ENCODE data around the gene PSG4.
"Not testable (repeated sequence)": the region's sequence is repeated elsewhere in the genome, so short reads cannot be mapped to it uniquely, and the experiment has no call there.

PSG4 gene

DNA sequence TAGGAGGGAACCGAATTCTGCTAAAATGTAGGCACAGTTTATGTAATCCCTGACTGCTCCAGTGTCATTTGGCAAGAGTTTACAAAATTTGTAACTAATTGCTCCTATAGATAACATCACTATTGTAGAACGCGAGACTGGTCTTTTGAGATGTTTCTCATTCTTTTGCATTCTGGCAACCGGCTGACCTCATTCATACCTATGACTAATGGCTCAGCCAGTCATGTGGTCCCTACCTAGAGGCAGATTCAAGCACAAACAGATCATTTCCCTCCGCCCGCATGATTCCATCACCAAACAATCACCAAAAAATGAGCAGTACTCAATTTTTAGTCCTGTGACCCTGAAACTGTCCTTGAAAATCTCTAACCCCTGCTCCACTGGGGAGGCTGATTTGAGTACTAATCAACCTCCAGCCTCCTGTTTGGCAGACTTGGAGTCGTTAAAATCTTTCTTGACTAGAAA, 4.1 kb downstream of the PSG4 start:
- not testable (repeated sequence) for H3K4me3 ChIP-seq
- H3K27ac ChIP-seq, result peak overlapping the region in 14 of 21 experiments; percentile 20 to 75 (median 54)

DNA sequence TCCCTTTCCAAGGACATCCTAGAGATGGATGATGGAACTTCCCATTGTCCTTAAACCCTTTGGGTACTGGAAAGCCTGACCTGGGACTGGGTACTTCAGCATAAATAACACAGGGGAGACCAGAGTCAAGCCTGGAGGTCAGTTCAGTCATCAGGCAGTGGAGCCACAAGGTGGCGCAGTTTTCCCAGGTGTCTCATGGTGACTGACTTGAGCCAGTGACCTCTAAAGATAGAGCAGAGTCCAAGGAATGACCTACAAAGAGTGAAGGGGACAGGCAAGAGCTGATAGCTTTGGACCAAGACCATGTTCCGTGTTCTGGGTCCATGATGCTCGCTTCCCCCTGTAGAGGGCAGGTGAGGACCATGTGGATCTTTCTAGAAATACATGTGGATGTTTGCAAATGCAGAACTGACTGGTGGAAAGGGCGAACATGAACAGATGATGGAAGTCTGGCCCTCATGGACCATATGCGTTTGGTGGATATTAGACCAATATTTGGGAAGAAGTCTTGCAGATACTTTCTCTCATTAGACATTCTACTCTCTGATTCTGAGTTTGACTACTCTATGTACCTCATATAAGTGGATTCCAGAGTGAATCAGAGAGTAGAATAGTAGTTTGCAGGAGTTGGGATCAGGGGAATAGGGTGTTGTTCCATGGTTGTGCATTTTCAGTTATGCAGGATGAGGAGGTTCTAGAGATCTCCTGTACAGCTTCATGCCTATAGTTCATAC, 6.6 kb downstream of the PSG4 start:
- not testable (repeated sequence) for H3K27ac ChIP-seq, H3K4me3 ChIP-seq

DNA sequence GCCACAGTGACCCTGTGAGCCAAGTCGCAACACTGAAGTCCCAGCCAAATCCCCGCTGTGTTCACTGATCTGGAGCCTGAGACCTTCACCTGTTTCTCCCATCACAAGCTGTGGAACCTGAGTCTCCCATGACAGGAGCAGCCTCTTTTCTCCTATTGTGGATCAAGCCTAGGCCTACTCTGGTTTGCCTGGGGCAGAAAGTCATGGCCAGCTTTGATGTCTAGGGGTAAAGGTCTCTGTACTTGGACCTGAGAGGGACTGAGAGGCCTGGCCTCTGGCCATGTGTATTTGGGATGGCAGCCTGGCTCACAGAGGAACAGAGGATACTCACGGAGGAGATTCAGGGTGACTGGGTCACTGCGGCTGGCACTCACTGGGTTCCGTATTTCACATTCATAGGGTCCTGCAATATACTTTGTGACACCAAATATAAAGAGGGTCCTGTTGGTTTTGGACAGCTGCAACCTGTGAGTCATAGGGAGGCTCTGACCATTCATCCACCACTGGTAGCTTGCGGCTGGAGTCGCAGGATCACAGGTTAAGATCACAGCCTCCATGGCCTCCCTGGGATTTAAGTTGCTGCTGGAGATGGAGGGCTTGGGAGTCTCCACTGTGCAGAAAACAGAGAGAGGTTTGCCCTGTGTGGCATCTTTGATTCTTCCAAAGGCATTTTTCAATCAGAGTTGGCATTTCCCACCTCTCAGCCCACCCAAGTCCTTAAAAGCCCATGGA, 7.6 kb downstream of the PSG4 start:
- not testable (repeated sequence) for H3K4me3 ChIP-seq, H3K27ac ChIP-seq

DNA sequence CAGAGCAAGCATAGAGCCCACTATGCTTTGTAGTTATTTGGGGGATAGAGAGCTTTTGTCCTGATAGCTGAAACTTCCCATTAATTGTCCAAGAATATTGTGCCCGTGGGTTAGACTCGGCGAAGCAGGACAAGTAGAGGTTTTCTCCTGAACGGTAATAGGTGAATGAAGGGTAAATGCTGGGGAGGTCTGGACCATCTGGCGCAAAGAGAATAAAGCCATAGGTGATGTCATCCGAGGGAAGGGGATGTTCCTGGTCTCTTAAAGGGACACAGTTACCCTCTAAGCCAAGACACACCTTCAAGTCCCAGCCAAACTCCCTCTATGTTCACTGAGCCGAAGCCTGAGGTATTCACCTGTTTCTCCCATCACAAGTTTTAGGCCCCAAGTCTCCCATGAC, 11.0 kb downstream of the PSG4 start:
- not testable (repeated sequence) for H3K27ac ChIP-seq, H3K4me3 ChIP-seq

DNA sequence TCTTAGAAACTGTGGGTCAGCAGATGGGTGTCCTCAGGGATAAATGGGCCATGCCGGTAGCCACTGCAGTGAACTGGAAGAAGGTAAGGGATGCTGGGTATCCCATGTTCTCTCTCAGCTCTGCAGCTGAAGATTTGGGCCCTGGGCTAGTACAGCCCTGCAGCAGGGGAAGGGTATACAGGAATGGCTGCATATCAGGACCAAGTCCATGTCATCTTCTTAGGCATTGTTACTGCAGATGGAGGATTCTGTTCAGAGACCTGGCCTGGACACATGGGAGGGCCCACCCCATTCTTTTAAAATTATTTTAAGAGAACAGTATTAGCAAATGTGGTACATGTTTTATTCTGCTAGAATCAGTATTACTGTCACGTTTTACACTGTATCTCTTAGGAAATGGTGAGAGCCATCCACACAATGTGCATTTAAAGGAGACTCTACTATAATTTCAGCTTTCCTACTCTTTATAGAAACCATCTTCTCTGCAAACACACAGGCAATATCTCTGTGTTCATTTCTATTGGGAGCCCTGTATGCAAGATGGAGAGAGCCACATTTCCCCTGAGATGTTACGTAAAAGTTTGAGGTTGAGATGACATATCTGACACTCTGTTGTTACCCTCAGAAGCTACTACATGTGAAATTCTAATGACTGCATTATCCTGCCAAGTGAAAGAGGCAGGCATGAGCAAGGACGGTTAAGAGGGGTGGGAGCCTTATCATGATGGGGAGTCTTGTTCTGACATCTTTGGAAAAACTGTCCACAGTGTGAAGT, 12.9 kb downstream of the PSG4 start:
- H3K4me3 ChIP-seq, H3K27ac ChIP-seq: not testable (repeated sequence)

DNA sequence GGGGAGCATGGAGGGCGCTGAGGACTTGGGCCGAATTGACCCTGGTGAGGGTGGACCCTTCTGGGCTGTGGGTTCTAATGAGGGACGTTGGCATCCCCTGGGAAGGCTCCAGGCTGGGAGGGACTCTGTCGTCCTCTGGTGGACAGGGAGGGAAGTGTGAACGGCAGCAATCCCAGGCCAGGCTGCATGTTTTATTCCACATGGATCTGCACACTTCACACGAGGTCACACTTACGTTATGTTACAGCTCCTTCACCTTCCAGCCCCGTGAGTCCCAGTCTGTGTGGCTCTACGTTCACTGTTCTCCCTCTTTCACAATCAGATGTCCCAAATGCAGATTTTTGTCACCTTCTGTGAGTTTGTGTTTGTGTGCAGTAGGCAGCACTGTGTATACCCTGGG, 17.3 kb downstream of the PSG4 start:
- not testable (repeated sequence) for H3K27ac ChIP-seq, H3K4me3 ChIP-seq

DNA sequence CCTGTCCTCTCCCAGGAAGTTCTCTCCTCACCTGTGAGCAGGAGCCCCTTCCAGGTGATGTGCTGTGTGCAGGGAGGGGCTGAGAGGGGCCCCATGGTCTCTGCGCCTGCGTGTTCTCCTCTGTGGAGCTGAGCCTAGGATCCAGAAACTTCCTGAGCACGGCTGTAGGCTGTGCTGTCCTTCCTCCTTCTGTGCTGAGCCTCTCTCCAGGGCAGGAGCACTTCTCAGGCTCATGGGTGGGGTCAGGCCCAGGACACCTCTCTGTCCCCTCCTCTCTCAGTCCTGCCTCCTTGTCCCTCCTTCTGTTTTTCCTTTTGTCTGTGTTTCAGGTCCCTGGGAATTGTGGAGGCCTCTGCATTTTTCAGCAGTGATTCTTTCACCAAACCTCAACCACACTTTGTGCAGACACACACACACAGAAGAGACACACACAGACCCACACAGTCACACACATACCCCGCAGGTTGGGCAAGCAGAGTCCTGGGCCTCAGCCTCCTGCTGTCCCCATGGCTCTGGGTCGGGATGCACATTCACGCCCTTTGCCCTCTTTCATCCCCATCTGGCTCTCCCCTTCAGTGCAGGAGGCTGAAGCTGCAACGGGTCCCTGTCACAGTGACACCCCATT, 19.0 kb downstream of the PSG4 start, which contains the start of gene PSG5:
Gene PSG5, minus strand, starts transcription at position 226 of the 625 bp plus-strand sequence. Its CDS starts 131 bp downstream, at position 95.
- not testable (repeated sequence) for H3K27ac ChIP-seq, H3K4me3 ChIP-seq

DNA sequence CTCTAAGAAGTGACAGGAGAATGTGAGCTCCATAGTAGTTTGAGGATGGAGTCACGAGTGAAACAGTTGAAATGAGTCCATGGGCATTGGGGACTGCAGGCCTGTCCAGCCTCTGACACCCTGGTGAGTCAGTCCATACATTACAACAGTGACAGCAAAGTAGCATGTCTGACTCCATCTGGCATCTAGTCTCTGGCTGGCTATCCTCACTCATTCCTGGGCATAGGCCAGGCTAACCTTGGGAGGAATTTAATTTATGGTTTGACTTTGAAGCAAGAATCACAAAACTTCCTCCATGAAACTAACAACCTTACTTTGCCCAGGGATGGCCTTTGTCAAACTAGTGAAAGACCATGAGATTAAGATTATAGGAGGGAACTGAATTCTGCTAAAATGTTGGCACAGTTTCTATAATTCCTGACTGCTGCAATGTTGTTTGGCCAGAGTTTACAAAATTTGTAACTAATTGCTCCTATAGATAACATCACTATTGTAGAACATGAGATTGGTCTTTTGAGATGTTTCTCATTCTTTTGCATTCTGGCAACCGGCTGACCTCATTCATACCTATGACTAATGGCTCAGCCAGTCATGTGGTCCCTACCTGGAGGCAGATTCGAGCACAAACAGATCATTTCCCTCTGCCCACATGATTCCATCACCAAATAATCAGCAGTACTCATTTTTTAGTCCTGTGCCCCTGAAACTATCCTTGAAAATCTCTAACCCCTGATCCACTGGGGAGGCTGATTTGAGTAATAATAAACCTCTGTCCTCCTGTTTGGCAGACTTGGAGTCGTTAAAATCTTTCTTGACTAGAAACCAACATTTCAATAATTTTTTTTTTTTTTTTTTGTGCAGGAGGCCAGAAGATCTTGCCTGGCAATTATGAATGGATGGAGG, 23.3 kb downstream of the PSG4 start:
- H3K4me3 ChIP-seq, result not testable (repeated sequence)
- H3K27ac ChIP-seq, result peak overlapping the region in 2 of 21 experiments; percentile 34 to 44

DNA sequence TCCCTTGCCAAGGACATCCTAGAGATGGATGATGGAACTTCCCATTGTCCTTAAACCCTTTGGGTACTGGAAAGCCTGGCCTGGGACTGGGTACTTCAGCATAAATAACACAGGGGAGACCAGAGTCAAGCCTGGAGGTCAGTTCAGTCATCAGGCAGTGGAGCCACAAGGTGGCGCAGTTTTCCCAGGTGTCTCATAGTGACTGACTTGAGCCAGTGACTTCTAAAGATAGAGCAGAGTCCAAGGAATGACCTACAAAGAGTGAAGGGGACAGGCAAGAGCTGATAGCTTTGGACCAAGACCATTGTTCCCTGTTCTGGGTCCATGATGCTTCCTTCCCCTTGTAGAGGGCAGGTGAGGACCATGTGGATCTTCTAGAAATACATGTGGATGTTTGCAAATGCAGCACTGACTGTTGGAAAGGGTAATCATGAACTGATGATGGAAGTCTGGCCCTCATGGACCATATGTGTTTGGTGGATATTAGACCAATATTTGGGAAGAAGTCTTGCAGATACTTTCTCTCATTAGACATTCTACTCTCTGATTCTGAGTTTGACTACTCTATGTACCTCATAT, 25.8 kb downstream of the PSG4 start:
- H3K4me3 ChIP-seq, H3K27ac ChIP-seq: not testable (repeated sequence)

DNA sequence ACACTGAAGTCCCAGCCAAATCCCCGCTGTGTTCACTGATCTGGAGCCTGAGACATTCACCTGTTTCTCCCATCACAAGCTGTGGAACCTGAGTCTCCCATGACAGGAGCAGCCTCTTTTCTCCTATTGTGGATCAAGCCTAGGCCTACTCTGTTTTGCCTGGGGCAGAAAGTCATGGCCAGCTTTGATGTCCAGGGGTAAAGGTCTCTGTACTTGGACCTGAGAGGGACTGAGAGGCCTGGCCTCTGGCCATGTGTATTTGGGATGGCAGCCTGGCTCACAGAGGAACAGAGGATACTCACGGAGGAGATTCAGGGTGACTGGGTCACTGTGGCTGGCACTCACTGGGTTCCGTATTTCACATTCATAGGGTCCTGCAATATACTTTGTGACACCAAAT, 26.9 kb downstream of the PSG4 start:
- H3K4me3 ChIP-seq, result not testable (repeated sequence)

DNA sequence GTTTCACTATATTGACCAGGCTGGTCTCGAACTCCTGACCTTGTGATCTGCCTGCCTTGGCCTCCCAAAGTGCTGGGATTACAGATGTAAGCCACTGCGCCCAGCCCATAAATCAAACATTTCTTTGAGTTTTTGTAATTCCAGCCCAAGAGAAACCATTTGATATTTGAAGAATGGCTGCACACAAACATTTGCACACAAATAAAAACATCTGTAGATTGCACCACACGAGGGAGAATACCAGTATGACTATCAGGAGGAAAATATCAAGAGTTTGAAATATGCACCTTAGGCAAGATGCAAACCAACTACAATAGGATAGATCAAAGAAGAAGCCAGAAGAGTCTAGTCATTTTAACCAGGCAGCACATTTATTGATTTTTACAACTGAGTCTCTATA, 39.5 kb downstream of the PSG4 start:
- H3K4me3 ChIP-seq, H3K27ac ChIP-seq: not testable (repeated sequence)

More for the DNA sequence above, 26.9 kb downstream of the PSG4 start:
- not testable (repeated sequence) for H3K27ac ChIP-seq

DNA sequence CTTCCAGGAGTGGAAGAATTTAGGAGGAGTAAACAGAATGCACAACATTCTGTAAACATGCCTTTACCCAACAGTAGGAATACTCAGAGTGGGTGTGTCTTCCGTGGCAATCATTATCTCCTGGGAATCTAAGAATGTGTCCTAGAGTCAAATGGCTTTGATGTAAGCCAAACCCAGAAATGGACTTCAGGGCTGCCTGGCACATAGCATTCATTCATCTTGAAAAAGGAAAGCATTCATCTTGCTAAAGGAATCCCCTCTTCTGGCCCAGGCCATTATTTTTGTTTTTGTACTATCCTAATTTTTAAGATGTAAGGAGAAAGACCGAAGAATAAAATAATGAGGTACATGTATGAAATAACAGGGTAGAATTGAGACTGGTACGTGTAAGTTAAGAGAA, 42.3 kb downstream of the PSG4 start:
- not testable (repeated sequence) for H3K27ac ChIP-seq, H3K4me3 ChIP-seq

DNA sequence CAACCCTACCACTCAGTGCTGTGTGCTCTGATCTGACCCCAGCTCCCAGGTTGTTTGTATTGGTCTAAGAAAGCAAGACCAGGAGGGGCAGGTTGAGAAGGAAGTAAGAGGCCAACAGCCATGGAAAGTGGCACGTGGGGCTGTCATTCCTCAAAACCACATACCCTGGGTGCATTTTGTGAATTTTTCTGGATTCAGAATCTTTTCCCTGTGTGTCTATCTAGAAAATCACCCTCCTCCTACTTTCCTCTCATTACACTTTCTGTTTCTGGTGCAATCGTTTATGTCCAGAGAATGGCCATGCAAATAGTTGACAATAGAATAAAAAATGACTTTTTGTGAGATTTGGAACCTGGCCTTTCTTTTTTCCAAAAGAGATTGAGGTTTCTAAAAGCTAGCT, 43.2 kb downstream of the PSG4 start:
- H3K27ac ChIP-seq, H3K4me3 ChIP-seq: not testable (repeated sequence)

DNA sequence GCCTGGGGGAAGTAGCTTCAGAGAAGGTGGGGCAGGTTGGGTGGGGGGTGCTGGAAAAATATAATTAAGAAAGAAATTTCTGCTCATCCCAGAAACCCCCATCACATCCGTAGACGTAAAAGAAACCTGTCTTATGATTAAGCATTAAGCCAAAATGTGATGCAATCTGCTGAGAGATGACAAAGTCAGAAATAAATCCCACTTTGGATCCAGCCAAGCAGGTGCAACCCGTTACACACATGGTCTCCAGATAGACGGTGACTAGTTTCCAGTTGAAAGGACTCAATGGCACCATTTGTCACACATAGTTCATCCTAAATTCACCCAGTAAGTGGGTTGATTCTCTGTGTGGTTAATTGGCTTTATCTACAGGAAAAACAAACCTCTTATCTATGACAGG, 53.2 kb downstream of the PSG4 start:
- H3K4me3 ChIP-seq, result no peak overlapping the region

DNA sequence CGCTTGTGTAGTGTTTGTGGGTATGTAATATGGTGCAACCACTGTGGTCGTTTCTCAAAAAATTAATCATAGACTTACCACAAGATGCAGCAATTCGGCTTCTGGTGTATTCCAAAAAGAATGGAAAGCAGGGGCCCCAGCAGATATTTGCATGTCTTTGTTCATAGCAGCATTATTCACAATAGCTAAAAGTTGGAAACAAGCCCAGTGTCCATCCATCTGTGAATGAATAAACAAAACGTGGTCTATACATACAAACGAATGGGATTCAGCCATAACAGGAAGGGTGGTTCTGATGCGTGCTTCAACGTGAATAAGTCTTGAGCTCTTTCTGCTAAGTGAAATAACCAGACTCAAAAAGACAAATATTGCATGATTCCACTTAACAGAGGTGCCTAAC, 55.6 kb downstream of the PSG4 start:
- not testable (repeated sequence) for H3K27ac ChIP-seq, H3K4me3 ChIP-seq

More for the DNA sequence above, 53.2 kb downstream of the PSG4 start:
- no peak overlapping the region for H3K27ac ChIP-seq

DNA sequence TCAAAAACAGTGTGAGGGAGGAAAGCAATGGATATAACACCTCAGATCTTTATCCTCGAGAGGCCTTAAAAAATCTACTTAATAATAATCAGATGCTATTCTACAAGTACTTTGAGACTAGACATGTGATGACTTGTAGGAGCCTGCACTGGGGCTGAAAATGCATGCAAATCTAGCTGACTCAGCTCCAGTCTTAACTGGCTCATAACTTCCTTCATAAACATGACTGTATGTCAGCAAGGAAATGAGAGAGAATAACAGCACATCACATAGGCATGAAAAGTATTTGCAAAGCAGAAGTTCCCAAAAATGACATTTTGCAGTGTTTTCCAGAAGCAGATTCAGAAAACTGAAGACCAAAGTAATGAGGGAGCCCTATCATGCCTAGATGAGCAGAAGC, 57.2 kb downstream of the PSG4 start:
- peak overlapping the region in 4 of 21 experiments; percentile 5 to 49 (median 36) for H3K27ac ChIP-seq
- no peak overlapping the region for H3K4me3 ChIP-seq

All from skin epidermis (tissue), 12 donors.